ENCODE measurements around the gene OOSP1.
"Not testable (repeated sequence)": the region's sequence is repeated elsewhere in the genome, so short reads cannot be mapped to it uniquely, and the experiment has no call there.

OOSP1 gene

GRCh38 chr11:59960502-59961381, 22.5 kb downstream of the OOSP1 start:
- DNase-seq (ENCODE audit: low read depth), result no peak

- DNase-seq (ENCODE audit: low read depth), result no peak
Observed at GRCh38 chr11:59962107-59962482, 23.9 kb downstream of the OOSP1 start.

DNA sequence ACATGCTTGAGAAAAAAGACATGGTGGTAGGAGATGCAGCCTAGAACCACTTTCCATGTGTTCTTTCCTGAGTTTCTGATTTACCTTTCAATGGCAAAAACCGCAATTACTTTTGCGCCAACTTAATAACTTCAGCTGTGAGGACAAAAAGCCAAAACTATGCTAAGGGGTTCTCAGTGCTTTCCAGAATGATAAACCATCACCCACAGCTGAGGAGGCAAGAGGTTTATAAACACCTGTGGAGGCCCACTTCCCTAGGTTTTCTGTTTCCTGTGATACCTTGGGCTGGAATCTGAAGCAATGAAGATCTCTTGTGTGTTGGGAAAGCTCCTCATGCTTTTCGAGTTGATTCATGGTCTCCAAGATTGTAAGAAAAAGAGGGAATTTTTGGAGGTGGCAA, 25.5 kb downstream of the OOSP1 start, which contains the start of gene OOSP4A:
TSS of gene OOSP4A (plus strand) at position 301 of the 400 bp plus-strand sequence. CDS start at position 301, 0 bp downstream.
- no peak for DNase-seq (ENCODE audit: low read depth)

GRCh38 chr11:59965424-59965823, 27.2 kb downstream of the OOSP1 start:
- no peak for DNase-seq (ENCODE audit: low read depth)

GRCh38 chr11:59966201-59966600, 28.0 kb downstream of the OOSP1 start:
- no peak for DNase-seq (ENCODE audit: low read depth)

GRCh38 chr11:59967677-59968394, 29.6 kb downstream of the OOSP1 start:
- DNase-seq (ENCODE audit: low read depth), result no peak

DNA sequence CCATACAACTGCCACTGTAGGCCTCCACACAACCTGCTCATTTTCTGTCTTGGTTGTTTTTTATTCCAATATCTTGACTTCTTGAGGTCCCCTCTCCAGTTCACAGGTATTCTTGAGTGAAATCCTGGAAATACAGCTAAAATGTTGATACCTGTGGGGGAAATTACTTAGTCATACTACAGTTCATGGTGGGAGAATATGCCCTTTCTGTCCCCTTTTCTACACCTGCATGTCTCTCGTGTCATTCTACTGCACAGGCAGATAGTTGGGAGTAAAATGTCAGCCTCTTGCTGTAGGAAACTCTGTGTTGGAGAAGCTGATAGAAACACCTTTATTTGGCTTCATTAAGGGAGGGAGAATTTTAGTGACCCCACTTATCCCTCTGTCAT, 30.2 kb downstream of the OOSP1 start:
- DNase-seq (ENCODE audit: low read depth), result no peak

DNA sequence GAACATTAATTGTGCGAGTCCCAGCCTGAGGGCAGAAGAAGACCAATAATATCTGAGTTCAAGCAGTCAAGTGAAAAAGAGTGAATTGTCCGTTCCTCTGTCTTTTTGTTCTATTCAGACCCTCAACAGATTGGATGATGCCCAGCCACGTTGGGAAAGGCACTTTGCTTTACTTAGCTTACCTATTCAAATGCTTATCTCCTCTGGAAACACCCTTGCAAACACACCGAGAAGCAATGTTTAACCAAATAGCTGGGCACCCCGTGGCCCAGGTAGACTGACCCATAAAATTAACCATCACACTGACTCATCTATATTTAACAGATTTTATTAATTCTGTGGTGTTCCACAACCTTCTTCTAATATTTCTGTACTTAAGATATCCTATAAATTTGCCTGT, 34.9 kb downstream of the OOSP1 start:
- DNase-seq (ENCODE audit: low read depth), result no peak

DNA sequence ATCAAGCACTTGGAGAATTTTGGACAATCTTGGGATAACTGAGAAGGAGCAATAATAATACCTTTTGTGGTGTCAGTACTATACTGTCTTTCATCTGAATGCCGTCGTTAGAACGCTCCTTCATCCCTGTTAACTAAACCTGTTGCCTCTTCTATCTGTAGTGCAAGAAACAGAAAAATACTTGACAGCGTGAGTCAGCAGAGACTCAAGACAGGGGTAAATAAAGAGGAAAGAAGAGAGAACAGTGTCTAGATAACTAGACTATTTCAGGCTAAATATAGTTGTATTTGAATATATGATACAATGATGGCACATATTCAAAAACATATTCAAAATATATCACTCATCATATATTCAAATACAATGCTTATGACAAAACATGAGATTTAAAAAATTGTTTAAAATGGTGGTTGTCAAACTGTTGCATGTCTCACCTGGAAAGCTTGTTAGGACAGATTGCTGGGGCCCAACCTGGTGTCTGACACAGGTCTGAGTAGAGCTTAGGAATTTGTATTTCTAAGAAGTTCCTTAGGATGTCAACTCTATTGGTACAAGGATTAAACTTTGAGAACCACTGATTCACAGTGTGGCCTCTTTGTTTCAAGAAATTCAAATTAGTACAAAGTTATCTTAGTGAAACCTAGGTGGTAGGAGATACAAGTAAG, 43.0 kb downstream of the OOSP1 start:
- DNase-seq (ENCODE audit: low read depth), result no peak

DNA sequence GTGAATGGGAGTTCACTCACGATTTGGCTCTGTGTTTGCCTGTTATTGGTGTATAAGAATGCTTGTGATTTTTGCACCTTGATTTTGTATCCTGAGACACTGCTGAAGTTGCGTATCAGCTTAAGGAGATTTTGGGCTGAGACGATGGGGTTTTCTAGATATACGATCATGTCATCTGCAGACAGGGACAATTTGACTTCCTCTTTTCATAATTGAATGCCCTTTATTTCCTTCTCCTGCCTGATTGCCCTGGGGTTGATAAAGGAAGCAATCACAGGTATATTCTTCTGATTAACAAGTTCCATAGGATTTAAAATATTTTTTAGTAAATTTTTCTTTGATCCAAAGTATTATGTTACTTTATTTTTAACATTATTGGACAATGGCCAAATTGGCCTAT, 43.8 kb downstream of the OOSP1 start:
- not testable (repeated sequence) for DNase-seq (ENCODE audit: low read depth)

- no peak for DNase-seq (ENCODE audit: low read depth)
Observed at GRCh38 chr11:59983212-59983611, 45.0 kb downstream of the OOSP1 start.

DNA sequence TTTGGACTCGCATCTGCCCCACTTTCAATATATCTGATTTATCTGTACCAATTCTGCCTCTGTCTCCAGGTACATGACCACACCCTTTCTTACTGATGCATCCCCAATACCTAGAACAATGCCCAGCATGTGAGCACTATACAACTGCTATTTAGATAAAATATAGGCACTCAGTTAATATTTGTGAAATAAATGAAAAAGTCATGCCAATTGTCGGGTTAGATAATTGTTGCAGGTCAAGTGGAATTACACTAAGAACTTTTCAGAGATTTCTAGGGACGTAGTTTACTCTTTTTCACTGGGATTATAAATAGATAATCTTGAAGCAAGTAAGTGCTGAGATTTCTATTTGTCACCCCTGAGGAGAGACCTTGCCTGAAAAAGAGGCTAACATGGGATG, 46.1 kb downstream of the OOSP1 start:
- DNase-seq (ENCODE audit: low read depth), result no peak

GRCh38 chr11:59990421-59990820, 52.2 kb downstream of the OOSP1 start:
- DNase-seq (ENCODE audit: low read depth), result no peak

GRCh38 chr11:59992425-59992824, 54.2 kb downstream of the OOSP1 start:
- no peak for DNase-seq (ENCODE audit: low read depth)

GRCh38 chr11:59997800-59998199, 59.6 kb downstream of the OOSP1 start:
- no peak for DNase-seq (ENCODE audit: low read depth)

- no peak for DNase-seq (ENCODE audit: low read depth)
Observed at GRCh38 chr11:59999691-60000090, 61.5 kb downstream of the OOSP1 start.

DNA sequence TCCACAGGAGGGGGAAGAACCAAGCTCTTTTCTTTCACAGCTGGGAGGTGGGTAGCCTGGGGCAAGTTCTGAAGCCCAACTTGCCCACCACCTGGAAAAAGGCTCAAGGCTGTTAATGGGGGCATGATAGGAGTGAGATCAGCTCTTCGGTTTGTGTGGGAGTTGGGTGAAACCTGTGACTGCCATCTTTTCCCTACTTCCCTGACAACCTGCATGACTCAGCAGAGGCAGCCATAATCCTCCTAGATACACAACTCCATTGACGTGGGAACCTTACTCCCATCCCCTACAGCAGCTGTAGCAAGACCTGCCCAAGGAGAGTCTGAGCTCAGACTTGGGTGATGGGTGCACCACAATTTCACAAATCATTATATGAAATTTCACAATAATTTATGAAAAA, 65.5 kb downstream of the OOSP1 start:
- no peak for DNase-seq (ENCODE audit: low read depth)

DNA sequence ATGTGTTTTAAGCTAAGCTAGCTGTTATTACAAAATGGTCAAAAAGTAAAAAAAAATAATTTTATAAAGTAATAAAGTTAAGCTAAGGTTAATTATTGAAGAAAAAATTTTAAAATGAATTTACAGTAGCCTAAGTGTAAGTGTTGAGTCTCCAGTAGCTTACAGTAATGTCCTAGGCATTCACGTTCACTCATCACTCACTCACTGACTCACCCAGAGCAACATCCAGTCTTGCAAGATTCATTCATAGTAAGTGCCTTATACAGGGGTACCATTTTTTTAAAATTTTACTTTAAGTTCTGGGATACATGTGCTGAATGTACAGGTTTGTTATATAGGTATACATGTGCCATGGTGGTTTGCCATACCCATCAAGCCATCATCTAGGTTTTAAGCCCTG, 67.1 kb downstream of the OOSP1 start:
- DNase-seq (ENCODE audit: low read depth), result no peak
